ENCODE results near the gene OR10X1. TPM values are rescaled to one million over a fixed set of nuclear protein-coding genes. Genes with fewer than 3 reads are reported as not detected.
A peak's percentile ranks its signal among the peaks of the same experiment; 100 is the strongest.

Gene OR10X1
- total and polyA plus RNA-seq, 2 experiments from 2014 or later, result not detected

- Histone ChIP-seq H3K27me3 (no peaks in the 10 kb centered on the region), H3K4me2 (no peak within 1 kb of the TSS), H3K4me1 (ENCODE audit: insufficient read depth) (no peaks in the 10 kb centered on the region), H3K36me3 (replicated peaks; ENCODE audit: insufficient read depth, low read depth) (no peaks in the 10 kb centered on the region), H3K9me2 (replicated peaks; ENCODE audit: insufficient read depth) (no peaks in the 10 kb centered on the region), H3K4me3 (no peak within 1 kb of the TSS), H3K79me2 (no peaks in the 10 kb centered on the region), H4K20me1 (ENCODE audit: insufficient read depth, poor library complexity, severe bottlenecking) (no peaks in the 10 kb centered on the region), H3K9me3 (ENCODE audit: low read depth) (no peaks in the 10 kb centered on the region), H2AFZ (no peak within 1 kb of the TSS), H3K27ac (no peak within 1 kb of the TSS)
- 92% methylated on average over 1 of the region's 1 CpG for WGBS (ENCODE audit: low lambda C conversion rate, missing lambda C conversion rate)
- no peak for DNase-seq (ENCODE audit: low spot score)
- TF ChIP-seq EZH2 (IDR thresholded peaks at IDR 0.05; ENCODE audit: borderline replicate concordance) (no peak), CTCF (IDR thresholded peaks at IDR 0.05; ENCODE audit: poor library complexity) (no peak), EZH2phosphoT487 (IDR thresholded peaks at IDR 0.05; ENCODE audit: low read depth, severe bottlenecking, unreplicated experiment) (no peak)
These were observed 25.3 kb upstream of the OR10X1 start, which contains the start of gene OR10Z1 for GRCh38 chr1:158604968-158605367. TSS of gene OR10Z1 (plus strand) at chr1:158605268. CDS start at chr1:158606439, 1,171 bp downstream.

GRCh38 chr1:158600735-158601134 lies 21.0 kb upstream of the OR10X1 start:
- TF ChIP-seq CTCF (IDR thresholded peaks at IDR 0.05; ENCODE audit: poor library complexity), result no peak
- no peak for TF ChIP-seq EZH2phosphoT487 (IDR thresholded peaks at IDR 0.05; ENCODE audit: low read depth, severe bottlenecking, unreplicated experiment)
- TF ChIP-seq EZH2 (IDR thresholded peaks at IDR 0.05; ENCODE audit: borderline replicate concordance), result no peak
- H3K4me3 ChIP-seq, result no peak overlapping the region
- H3K9me2 ChIP-seq (replicated peaks; ENCODE audit: insufficient read depth), result no peaks in the 10 kb centered on the region
- no peaks in the 10 kb centered on the region for H3K4me1 ChIP-seq (ENCODE audit: insufficient read depth)
- no peaks in the 10 kb centered on the region for H3K79me2 ChIP-seq
- H2AFZ ChIP-seq, result no peak overlapping the region
- no peaks in the 10 kb centered on the region for H3K36me3 ChIP-seq (replicated peaks; ENCODE audit: insufficient read depth, low read depth)
- H3K27me3 ChIP-seq, result no peaks in the 10 kb centered on the region
- H4K20me1 ChIP-seq (ENCODE audit: insufficient read depth, poor library complexity, severe bottlenecking), result no peaks in the 10 kb centered on the region
- no peaks in the 10 kb centered on the region for H3K9me3 ChIP-seq (ENCODE audit: low read depth)
- WGBS (ENCODE audit: low lambda C conversion rate, missing lambda C conversion rate), result 98% methylated on average over 2 of the region's 2 CpGs
- DNase-seq (ENCODE audit: low spot score), result no peak
- H3K27ac ChIP-seq, result no peak overlapping the region
- no peak overlapping the region for H3K4me2 ChIP-seq

- Histone ChIP-seq H3K4me3 (no peak overlapping the region), H3K27ac (no peak overlapping the region), H3K9me3 (ENCODE audit: low read depth) (no peaks in the 10 kb centered on the region), H3K9me2 (replicated peaks; ENCODE audit: insufficient read depth) (no peaks in the 10 kb centered on the region), H3K4me2 (no peak overlapping the region), H3K4me1 (ENCODE audit: insufficient read depth) (no peaks in the 10 kb centered on the region), H3K36me3 (replicated peaks; ENCODE audit: insufficient read depth, low read depth) (no peaks in the 10 kb centered on the region), H3K27me3 (no peaks in the 10 kb centered on the region), H2AFZ (no peak overlapping the region), H4K20me1 (ENCODE audit: insufficient read depth, poor library complexity, severe bottlenecking) (no peaks in the 10 kb centered on the region), H3K79me2 (no peaks in the 10 kb centered on the region)
- DNase-seq (ENCODE audit: low spot score), result no peak
- 88% methylated on average over 1 of the region's 1 CpG for WGBS (ENCODE audit: low lambda C conversion rate, missing lambda C conversion rate)
- TF ChIP-seq CTCF (IDR thresholded peaks at IDR 0.05; ENCODE audit: poor library complexity) (no peak), EZH2phosphoT487 (IDR thresholded peaks at IDR 0.05; ENCODE audit: low read depth, severe bottlenecking, unreplicated experiment) (no peak), EZH2 (IDR thresholded peaks at IDR 0.05; ENCODE audit: borderline replicate concordance) (no peak)
These were observed 7.2 kb upstream of the OR10X1 start for GRCh38 chr1:158586942-158587341.

- Histone ChIP-seq H3K9me3 (ENCODE audit: low read depth) (no peaks in the 10 kb centered on the region), H3K36me3 (replicated peaks; ENCODE audit: insufficient read depth, low read depth) (no peaks in the 10 kb centered on the region), H2AFZ (no peak overlapping the region), H3K4me3 (no peak overlapping the region), H3K27me3 (no peaks in the 10 kb centered on the region), H3K27ac (no peak overlapping the region), H3K9me2 (replicated peaks; ENCODE audit: insufficient read depth) (no peaks in the 10 kb centered on the region), H3K4me1 (ENCODE audit: insufficient read depth) (no peaks in the 10 kb centered on the region), H3K4me2 (no peak overlapping the region), H4K20me1 (ENCODE audit: insufficient read depth, poor library complexity, severe bottlenecking) (no peaks in the 10 kb centered on the region), H3K79me2 (no peaks in the 10 kb centered on the region)
- 63% methylated on average over 4 of the region's 4 CpGs for WGBS (ENCODE audit: low lambda C conversion rate, missing lambda C conversion rate)
- TF ChIP-seq EZH2 (IDR thresholded peaks at IDR 0.05; ENCODE audit: borderline replicate concordance) (no peak), CTCF (IDR thresholded peaks at IDR 0.05; ENCODE audit: poor library complexity) (no peak), EZH2phosphoT487 (IDR thresholded peaks at IDR 0.05; ENCODE audit: low read depth, severe bottlenecking, unreplicated experiment) (no peak)
- peak; percentile 16 for DNase-seq (ENCODE audit: low spot score)
These were observed 4.3 kb upstream of the OR10X1 start for GRCh38 chr1:158583962-158584361.
